ENCODE results near the gene SPNS2. TPM values are rescaled to one million over a fixed set of nuclear protein-coding genes. Genes with fewer than 3 reads are reported as not detected.

Gene SPNS2
- polyA plus RNA-seq, 1 donor, result 7.1 TPM

DNA sequence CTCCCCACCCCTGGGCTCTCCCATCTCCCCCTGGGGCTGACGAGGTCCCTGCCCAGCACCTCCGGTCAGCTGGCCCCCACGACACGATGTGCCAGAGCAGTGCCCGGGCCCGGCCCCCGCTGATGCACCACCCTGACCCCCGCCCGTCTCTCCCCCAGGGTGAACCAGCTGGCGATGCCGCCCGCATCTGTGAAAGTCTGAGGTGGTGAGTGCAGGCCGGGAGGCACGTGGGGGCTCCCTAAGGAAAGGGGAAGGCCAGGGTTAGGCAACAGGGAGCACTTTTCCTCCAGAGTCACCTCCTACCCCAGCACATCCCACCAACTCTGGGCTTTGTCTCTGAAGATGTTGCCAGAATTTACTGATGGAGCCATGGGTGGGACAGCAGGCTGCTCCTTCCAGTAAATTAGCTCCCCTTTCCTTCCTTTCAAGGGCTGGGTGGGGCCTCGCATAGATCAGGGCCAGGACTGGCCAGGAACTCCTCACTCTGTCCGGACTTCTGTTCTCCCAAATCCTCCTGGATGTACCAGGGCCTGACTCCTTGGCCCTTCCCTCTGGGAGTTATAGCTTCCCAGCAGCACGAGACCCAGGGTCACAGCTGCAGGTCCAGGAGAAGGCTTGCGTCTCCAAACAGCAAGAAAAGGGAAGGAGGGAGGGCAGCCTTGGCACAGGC, 38.2 kb downstream of the SPNS2 start:
- DNase-seq (ENCODE audit: low read depth), result no peak

DNA sequence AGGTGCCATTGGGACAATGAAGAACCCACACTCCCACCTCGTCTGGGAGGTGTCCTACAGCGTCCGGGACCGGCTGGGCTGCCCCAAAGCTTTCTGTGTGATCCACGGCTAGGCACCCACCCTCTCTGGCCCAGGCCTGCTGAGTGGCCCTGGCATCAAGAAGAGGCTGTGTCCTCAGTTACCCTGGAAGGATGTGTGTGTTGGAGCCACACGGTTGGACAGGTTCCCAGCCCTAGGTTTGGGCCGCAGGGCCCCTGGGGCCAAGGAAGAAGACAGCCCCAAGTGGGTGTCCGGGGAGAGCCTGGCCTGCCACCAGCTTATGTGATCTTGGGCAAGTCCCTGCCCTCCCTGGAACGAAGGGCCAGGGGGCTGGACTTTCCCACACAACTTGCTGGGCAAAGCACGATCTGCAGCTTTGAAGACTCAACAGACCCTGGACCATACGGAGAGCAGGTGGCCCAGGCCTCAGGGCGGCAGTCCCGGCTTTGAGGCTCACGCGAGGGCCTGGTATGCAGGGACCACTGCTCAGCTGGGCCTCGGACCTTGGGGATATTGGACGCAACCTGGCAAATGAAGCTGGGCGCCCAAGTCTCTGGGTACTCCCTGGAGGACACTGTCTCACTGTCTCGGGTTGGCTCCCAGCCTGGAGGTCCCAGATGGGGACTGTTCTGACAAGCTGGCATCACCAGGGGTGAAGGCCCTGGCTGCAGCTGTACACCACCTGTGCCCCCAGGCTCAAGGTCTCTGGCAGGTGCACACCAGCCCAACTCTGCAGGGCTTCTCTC, 39.0 kb downstream of the SPNS2 start:
- no peak for DNase-seq (ENCODE audit: low read depth)

DNA sequence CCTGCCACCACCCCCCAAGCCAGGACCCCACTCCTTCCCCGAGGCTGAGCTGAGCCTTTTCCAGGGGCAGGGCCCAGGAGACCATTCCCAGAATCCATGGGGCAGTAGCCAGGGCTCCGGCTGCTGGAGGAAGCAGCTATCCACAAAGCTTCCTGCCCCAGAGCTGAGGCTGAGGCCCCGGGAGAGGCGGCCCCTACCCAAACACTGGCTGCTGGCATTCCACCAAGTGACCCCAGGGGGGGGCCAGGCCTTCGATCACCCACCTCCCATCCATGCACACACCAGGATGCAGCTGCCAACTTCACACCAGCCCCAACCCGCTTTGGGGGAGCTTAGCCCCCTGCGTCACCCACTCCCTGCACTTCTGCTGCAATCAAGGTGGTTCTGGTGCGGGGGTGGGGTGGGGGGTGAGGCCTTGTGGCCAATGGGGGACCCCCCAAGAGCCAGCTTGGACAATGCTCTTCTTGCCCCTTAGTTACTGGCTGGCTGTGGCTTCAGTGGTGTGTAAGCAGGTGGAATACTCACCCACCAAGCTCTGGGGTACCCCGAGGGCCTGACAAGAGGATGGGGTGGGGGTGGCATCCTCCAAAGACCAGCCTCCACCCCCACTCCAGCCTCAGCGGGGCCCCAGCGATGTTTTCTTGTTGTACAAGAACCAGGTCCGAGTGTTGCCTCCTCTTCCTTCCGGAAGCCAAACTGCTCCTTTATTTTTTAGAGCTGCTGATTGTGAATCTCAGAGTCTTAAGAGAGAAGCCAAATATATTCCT, 39.7 kb downstream of the SPNS2 start:
- no peak for DNase-seq (ENCODE audit: low read depth)

DNA sequence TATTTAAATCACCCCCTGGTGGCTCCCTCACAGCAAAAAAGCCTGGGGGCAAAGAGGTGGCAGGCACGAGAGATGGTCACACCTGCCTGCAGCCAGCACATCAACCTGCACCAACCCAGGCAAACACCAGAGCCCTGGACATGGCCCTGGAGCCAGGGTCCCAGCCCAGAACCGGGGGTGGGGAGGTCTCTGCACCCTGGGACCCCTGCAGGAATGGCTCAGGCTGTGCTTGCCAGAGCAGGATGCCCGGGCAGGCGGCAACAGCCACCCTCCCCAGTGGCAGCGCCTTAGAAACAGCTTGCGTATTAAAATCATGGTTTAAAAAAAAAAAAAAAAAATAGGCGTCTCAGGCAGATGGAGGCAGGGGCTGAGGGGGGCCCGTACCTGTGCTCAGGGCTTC, 40.3 kb downstream of the SPNS2 start:
- no peak for DNase-seq (ENCODE audit: low read depth)

DNA sequence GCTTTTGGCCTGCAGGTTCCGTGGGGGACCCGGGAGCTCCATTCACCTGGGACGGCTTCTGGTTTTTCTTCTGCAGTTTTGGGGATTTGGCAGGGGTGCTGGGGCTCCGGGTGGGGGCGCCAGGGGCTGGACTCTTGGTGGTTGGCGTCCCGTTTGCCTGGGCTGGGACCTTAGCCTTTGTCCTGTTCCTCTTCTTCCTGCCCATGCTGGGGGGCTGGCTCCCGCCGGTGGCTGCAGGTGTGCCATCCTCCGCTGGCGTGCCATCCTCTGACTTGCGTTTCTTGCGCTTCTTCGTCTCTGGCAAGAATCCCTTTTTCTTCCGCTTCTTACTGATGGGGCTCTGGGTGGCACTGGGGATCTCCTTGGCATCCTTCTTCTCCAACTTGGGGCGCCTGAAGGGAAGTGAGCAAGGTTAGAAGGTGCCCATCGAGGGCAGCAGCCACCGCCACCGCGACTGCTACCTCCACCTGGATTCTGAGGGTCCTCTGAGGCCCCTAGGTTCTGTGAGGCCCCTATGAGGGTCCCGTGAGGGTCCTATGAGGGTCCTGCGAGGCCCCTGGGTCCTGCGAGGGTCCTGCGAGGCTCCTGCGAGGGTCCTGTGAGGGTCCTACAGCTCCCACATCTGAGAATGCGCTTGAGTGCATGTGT, 41.0 kb downstream of the SPNS2 start:
- DNase-seq (ENCODE audit: low read depth), result no peak

DNA sequence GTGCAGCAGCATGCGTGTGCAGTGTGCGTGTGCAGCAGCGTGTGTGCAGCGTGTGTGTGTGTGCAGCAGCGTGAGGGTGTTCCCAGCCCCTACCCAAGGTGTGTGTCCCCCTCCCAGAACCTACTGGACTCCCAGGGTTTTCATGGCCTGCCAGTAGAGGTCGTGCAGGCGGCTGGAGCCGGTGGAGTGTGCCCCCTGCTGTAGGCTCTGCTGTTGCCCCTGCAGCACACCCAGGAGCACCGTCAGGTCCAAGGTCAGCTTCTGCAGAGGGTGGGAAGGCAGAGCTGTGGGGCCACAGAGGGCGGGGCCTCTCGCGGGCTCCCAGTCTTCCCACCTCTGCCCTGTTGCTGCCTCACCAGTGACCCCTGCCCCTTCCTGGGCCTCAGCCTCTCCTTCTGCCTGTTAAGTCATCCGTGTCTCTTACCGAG, 41.6 kb downstream of the SPNS2 start:
- no peak for DNase-seq (ENCODE audit: low read depth)

DNA sequence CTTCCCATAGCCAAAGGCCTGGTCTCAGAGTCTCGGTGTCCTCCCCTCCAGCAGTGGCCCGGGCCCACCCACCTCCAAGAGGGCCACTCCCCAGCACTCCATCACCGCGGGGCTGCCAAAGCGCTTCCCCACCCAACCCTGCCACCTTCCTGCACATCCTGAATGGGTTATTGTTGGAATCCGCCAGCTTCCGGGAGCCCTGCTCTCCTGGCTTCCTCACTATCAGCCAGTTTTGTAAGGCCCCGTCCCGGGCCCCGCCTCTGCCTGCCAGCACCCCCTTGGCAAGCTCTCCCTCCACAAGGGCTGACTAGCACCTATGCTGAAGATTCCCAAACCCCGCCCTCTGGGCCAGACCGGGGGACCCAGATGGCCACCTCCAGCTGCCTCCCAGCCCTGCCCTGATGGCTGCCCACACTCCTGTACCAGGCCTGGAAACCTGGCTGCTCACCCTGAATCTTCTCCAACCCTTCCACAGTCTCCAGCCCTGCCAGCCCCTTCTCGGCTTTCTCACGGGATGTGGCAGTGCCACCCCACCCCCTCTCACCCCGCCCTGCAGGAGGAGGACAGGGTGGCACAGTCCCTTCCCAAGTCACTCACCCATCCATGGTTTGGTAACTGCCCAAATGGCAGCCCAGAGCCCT, 42.1 kb downstream of the SPNS2 start:
- no peak for DNase-seq (ENCODE audit: low read depth)

DNA sequence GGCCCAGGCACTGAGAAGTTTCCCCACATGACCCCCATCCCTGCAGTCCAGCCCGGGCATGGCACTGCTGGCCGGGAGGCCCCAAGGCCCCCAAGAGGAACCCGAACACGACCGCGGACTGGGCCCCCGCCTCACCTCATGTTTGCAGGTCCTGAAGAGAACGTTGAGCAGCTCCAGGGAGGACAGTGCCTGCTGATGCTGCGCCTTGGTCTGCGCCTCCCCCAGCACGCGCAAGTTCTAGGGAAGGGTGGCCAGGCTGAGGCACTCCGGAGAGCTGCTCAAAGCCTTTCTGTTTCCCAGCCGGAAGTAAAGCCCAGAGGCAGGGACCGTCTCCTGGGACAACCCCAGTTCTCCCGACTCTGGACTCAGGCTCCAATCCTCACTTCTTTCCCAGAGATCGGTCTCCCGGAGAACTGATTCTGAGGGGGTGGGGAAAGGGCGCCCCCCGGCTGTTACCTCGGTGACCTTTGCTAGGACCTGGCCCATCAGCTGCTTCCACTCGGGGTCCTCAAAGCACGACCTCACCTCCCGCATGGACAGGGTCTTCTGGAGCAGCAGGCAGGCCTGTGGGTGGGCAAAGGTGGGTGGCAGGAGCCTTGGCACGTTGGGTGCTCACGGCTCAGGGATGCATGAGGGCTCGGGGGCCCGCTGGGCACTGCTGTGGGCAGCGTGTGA, 42.8 kb downstream of the SPNS2 start:
- no peak for DNase-seq (ENCODE audit: low read depth)

DNA sequence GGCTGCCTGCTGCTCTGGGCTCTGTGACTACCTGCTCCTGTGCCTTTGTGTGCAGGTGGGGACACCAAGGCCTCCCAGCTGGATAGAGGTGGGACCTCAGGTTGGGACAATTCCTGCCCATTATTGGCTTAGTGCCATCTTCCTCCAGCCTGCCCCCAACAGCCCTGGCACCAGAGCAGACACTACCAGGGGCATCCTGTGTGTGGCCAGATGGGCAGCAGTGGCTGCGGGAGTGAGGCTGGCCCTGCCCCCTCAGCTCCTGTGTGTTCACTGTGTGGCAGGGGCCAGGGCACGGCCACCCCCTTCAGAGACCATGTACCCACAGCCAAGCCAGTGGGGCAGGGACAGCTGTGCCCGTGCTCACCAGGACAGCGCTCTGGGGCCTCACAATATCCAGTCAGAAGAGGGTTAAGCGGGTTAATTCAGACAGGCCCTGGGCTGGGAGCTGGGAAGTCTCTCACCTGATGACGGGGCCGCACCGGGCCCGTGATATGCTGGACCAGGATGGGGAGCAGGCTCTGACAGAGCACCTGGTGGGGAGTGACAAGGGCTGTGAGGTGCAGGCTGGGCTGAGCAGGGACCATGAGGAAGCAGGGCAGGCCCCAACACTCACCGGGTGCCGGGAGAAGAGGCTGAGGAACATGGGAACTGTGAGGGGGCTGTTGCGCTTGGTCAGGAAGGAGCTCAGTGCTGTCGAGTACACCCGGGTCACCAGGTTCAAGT, 43.5 kb downstream of the SPNS2 start:
- no peak for DNase-seq (ENCODE audit: low read depth)

DNA sequence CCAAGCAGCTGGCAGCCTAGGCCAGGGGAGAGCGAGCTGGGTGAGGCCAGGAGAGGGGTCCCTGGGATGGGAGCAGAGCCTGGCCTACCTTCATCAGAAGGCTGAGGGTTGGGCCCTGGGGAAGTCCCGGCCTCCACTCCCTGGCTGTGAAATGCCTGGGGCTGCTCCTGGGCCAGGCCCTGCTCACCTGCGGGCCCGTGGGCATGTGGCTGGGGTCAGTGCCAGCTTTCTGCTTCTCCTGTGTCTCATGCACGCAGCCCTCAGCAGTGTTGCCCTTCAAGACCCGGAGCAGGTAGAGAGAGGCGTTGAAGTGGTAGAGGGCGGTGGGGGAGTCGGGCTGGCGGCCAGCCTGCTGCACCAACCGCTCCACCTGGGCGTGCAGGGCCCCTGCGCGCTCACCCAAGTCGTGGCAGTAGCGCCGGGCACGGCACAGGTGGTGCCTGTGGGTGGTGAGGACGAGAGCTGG, 44.1 kb downstream of the SPNS2 start:
- DNase-seq (ENCODE audit: low read depth), result no peak

DNA sequence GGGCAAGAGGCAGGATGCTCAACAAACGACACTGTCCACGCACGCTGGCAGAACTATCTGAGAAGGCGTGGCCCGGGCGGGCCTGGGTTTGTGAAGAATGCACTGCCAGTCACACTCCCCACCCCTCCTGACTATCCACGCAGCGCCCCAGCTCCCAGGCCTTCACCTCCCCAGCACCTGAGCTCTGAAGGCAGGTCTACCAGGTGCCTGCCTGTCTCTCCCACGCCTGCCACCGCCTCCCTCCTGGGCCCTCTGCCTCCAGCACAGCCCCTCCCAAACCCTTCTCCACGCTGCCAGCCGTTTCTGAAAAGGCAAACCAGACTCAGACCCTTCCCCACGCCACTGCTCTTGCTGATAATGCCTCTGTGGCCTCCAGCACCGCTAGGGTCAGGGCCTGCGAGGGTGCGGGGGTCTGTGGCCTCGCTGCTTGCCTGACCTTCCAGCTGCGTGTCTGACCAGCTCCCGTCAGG, 44.9 kb downstream of the SPNS2 start:
- no peak for DNase-seq (ENCODE audit: low read depth)

DNA sequence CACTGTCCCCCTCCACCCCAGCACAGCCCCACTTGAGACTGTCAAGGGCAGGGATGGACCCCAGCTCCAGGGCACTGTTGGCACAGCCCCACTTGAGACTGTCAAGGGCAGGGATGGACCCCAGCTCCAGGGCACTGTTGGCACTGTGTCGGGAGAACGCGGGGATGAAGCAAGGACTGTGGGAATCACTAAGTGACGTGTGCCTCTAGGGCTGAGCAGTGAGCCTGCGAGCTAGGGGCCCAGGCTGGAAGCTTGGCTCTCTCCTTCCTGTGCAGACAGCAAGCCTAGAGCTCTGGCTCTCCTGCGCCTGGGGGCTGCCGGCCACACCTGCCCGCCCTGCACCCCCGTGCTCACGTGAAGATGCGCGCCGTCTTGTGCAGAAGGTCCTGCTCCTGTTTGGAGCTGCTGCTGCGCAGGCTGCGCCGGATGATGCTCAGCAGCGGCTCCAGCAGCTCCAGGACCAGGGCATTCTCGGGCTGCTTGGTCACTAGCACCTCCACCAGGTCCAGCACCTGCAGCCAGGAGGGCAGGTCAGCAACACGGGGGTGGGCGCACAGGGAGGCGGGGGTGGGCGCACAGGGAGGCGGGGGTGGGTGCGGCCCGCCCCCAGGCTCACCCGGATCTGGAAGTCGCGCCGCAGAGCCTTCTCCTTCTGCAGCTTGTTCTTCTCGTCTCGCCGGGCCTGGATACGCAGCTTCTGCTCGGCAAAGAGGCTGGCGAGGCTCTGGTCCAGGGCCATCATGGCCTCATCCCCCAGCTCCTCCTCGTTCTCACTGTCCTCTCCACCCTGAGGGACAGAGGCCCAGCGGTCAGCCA, 45.7 kb downstream of the SPNS2 start:
- DNase-seq (ENCODE audit: low read depth), result no peak

DNA sequence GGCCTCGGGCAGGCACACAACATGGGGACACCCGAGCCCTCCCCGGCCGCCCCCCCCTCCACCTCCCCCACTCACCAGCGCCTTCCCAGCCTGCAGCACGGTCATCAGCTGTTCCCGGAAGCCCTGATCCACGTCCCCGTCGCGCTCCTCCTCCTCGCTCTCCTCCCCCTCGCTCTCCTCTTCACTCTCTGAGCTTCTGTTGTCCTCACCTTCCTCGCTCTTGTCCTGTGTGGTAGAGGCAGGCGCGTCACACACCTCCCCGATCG, 46.2 kb downstream of the SPNS2 start:
- DNase-seq (ENCODE audit: low read depth), result no peak

DNA sequence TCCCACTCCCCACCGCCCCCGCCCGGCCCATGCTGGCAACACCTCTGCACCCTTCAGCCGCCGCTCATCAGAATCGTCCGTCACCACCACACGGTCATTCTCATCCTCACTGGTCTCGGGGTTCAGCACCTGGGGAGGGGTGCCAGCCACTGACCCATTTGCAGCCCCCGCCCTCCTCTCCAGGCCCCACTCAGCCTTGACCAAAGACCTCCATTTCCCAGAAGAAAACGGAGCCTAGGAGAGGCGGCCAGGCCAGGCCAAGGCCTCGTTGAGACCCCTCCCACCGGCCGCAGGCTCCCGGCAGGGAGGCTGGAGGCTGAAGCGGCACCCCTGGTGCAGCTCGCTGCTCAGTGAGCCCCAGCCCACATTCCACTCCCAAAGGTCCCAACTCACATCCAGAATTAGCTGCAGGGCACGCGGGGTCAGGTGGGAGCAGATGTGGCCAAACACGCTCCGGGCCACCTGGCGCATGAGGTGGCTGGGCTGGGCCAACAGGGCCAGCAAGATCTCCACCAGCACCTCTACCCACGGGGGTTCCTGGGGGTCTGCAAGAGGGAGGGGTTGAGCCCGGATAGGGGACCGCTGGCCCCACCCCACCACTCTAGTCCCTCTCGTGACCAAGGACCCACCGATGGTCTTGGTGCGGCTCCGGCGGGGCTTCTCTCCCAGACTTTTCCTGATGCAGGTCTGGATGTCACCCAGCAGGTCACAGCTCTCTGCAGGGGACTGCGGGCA, 46.7 kb downstream of the SPNS2 start:
- DNase-seq (ENCODE audit: low read depth), result no peak

DNA sequence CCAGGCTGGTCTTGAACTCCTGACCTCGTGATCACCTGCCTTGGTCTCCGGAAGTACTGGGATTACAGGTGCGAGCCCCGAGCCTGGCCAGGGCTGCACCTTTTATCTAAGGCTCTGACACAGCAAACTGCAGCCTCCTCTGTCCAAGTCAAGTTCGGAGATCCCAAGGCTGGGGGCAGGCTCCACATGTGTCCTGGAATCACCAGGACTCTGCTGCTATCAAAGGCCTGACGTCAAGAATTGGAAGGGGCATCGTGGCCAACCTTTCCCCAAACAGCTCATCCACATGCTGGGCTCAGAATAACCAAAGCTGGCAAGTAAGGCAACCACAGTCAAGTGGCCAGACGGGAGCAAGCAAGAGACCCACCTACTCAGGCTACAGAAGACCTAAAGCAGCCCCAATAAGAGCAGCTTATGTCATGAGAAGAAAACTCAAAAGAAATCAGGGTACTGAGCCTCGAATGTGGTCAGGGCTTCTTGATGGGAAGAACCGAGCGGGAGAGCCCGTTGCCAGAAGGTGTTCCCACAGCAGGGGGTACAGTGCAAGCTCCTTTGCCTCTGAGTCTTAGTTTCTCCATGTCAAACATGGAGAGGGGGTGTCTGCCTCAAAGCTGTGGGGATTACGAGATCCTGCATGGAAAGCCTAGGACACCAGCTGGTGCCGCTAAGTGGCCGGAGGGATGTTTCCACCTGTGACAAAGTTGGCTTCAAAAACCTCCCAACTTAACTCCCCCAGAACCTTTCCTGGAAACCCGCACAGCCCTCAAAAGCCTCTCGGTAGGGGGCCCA, 48.6 kb downstream of the SPNS2 start:
- no peak for DNase-seq (ENCODE audit: low read depth)

DNA sequence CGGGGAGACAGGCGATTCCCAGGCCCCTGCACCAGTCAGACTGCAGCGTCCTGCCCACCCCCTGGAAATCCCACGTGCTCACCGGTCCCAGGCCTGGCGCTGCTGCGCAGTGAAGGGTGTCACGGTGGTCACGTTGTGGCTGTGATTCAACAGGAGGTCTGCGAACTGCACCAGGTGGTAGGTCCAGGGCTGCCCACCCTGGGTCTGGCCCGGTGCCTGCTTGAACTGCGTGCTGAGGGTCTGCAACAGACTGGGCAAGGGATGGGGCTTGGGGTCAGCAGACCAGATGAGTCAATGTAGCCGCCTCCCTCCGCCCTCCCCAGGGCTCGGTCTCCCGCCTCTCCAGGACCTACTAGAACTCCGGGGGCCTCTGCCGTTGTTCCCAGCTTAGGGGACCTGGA, 49.4 kb downstream of the SPNS2 start:
- DNase-seq (ENCODE audit: low read depth), result no peak

DNA sequence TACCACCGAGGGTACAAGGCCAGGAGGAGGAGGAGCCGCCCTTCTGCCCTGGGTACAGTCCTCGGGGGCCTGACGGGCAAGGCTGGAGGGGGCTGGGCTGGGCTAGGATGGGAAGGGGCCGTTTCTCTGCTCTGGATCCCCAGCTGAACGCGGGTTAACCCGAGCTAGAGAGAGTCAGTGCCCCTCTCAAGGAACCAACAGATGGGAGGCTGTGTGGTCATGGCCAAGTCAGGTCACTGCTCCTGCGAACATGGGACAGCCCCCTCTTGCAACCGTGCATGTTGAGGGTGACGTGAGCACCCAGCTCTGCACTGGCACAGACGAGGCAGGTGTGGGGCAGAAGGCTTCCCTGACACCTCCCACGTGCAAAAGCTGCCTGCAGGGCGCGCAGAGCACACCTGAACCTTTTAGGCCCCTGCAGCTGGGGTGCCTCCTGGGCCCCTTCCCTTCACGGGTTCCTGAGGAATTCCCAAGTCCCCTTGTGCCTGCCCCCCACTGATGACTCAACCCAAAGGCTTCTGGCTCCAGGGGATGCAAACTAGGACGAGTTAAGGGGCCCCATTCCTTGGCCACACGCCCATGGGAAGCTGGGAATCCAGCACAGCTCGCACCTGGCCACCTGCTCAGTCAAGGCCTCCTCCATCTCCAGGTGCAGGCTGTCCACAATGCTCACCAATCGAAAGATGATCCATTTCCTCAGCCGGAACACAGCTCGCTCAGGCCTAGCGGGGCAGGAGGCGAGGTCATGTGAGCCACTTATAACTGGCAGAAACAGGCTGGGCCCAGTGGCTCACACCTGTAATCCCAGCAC, 50.2 kb downstream of the SPNS2 start:
- no peak for DNase-seq (ENCODE audit: low read depth)

All from forelimb muscle (tissue), 1 donor.